Fibroblast of the aortic adventitia (primary cell): ENCODE measurements around the gene USP24. TPM values are rescaled to one million over a fixed set of nuclear protein-coding genes. Genes with fewer than 3 reads are reported as not detected.

Experiments used
- DNase-seq: peaks from one replicate; pipeline ENCODE4 v3.0.0-alpha.2; 2010; ENCODE audit warnings: low read depth
- H3K4me3 ChIP-seq: 2 replicates; pipeline ENCODE4 v1.5.1; 2011; ENCODE audit warnings: low read depth, mild to moderate bottlenecking, control low read depth, low read length, moderate library complexity
- CTCF ChIP-seq: IDR thresholded peaks from 2 replicates; pipeline ENCODE4 v1.5.1; 2011; ENCODE audit warnings: mild to moderate bottlenecking, low read length, control low read depth, inconsistent platforms; ENCODE audit not compliant: insufficient read depth
- total RNA-seq: library from RNA; depleted of rRNA; stranded (reverse); fragments of >200 nt; gene quantifications from 2 replicates; pipeline ENCODE4 v1.2.3, GENCODE V29; 2012; ENCODE audit warnings: low replicate concordance

USP24 gene
- total RNA-seq, 1 donor: 44.8 TPM

GRCh38 chr1:55046871-55047270, 168.3 kb downstream of the USP24 start:
- DNase-seq: no peak
- no peak for TF ChIP-seq CTCF
- no peak overlapping the region for H3K4me3 ChIP-seq

GRCh38 chr1:55045430-55045829, 169.7 kb downstream of the USP24 start:
- no peak for TF ChIP-seq CTCF
- DNase-seq: no peak
- no peak overlapping the region for H3K4me3 ChIP-seq

GRCh38 chr1:55044617-55045397, 170.4 kb downstream of the USP24 start:
- TF ChIP-seq CTCF: no peak
- DNase-seq: no peak
- no peak overlapping the region for H3K4me3 ChIP-seq

- DNase-seq: no peak
- no peak overlapping the region for H3K4me3 ChIP-seq
- no peak for TF ChIP-seq CTCF
Measured at GRCh38 chr1:55043726-55044125, 171.4 kb downstream of the USP24 start.

- no peak overlapping the region for H3K4me3 ChIP-seq
- no peak for DNase-seq
- no peak for TF ChIP-seq CTCF
Measured at GRCh38 chr1:55043011-55043410, 172.2 kb downstream of the USP24 start.

GRCh38 chr1:55041613-55042012, 173.6 kb downstream of the USP24 start:
- no peak for DNase-seq
- H3K4me3 ChIP-seq: no peak overlapping the region
- TF ChIP-seq CTCF: no peak
